ENCODE measurements around the gene BCAR1. TPM values are rescaled to one million over a fixed set of nuclear protein-coding genes. Genes with fewer than 3 reads are reported as not detected.
"Not testable (repeated sequence)": the region's sequence is repeated elsewhere in the genome, so short reads cannot be mapped to it uniquely, and the experiment has no call there.

Gene BCAR1
- total RNA-seq, 6 donors from 2014 or later: 32.9 to 87.2 (median 61.7) TPM

- WGBS, 2 donors: 35 to 43% methylated on average over 17 to 19 of the region's 25 CpGs
- H3K27ac ChIP-seq: peak overlapping the region; percentile 91 to 95 (median 93)
- no peaks in the 10 kb centered on the region for H3K27me3 ChIP-seq
- H3K9me3 ChIP-seq: no peaks in the 10 kb centered on the region
- ATAC-seq (ENCODE audit: low FRiP score in 2 of 2) (peak; percentile 65 to 85), DNase-seq (peak; percentile 91)
- H3K4me3 ChIP-seq: peak overlapping the region in 1 of 4 donors; percentile 3
- peaks cover 0 to 30% (median 19%) of the 10 kb centered on the region in 4 donors for H3K36me3 ChIP-seq
- peaks cover 67 to 71% (median 70%) of the 10 kb centered on the region in 4 donors for H3K4me1 ChIP-seq
- TF ChIP-seq CTCF (IDR thresholded peaks at IDR 0.05) (no peak), POLR2A (IDR thresholded peaks at IDR 0.05) (peak in 2 of 4 donors; percentile 19 to 21), EP300 (IDR thresholded peaks at IDR 0.05) (peak in 2 of 4 donors; percentile 19 to 56), POLR2AphosphoS5 (IDR thresholded peaks at IDR 0.05) (peak; percentile 57)
Observed at GRCh38 chr16:75244844-75245758, 6.3 kb downstream of the BCAR1 start.

DNA sequence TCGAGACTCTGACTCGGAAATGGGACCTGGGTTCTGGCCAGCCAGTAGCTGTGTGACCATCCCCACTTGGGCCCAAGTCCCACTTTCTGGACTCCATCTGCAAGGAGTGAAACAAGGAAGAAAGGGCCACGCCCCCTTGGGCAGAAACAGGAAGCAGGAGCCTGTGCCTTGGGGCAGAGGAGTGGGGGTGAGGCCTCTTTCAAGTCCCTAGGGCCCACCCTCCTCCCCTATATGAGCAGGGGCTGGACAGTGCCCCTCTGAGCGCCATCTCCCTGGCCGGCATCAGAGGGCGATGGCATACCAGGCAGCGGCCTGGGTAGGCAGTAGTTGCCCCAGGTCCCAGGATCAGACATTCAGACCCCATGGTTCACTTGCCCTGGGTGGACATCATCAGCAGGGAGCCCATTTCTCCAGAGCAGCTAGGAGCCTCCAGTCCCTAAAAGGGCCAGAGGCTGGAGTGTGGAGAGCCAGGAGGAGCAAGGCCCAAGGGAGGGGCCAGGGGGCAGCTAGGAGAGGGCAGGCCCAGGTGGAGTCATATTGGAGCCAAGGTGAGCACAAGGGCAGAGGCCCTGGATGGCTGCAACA lies 7.1 kb downstream of the BCAR1 start:
- H3K9me3 ChIP-seq: no peaks in the 10 kb centered on the region
- H3K27ac ChIP-seq: peak overlapping the region; percentile 91 to 95 (median 93)
- ATAC-seq (ENCODE audit: low FRiP score in 2 of 2) (peak in 1 of 2 donors; percentile 3), DNase-seq (peak in 1 of 2 donors; percentile 73)
- H3K27me3 ChIP-seq: no peaks in the 10 kb centered on the region
- H3K36me3 ChIP-seq: peaks cover 0 to 33% (median 22%) of the 10 kb centered on the region in 4 donors
- H3K4me3 ChIP-seq: no peak overlapping the region
- 14 to 56% methylated on average over 3 to 7 of the region's 7 CpGs for WGBS, 2 donors
- TF ChIP-seq CTCF (IDR thresholded peaks at IDR 0.05): no peak
- TF ChIP-seq EP300 (IDR thresholded peaks at IDR 0.05): no peak
- no peak for TF ChIP-seq POLR2AphosphoS5 (IDR thresholded peaks at IDR 0.05)
- TF ChIP-seq POLR2A (IDR thresholded peaks at IDR 0.05): no peak
- peaks cover 67 to 70% (median 68%) of the 10 kb centered on the region in 4 donors for H3K4me1 ChIP-seq

GRCh38 chr16:75243667-75244224 lies 7.7 kb downstream of the BCAR1 start:
- H3K9me3 ChIP-seq: no peaks in the 10 kb centered on the region
- DNase-seq: peak in 1 of 2 donors; percentile 81
- peak overlapping the region; percentile 91 to 95 (median 93) for H3K27ac ChIP-seq
- TF ChIP-seq POLR2A (IDR thresholded peaks at IDR 0.05): no peak
- no peak for TF ChIP-seq POLR2AphosphoS5 (IDR thresholded peaks at IDR 0.05)
- no peak for TF ChIP-seq EP300 (IDR thresholded peaks at IDR 0.05)
- TF ChIP-seq CTCF (IDR thresholded peaks at IDR 0.05): no peak
- 65 to 75% methylated on average over 13 to 20 of the region's 20 CpGs for WGBS, 2 donors
- H3K36me3 ChIP-seq: peaks cover 0 to 33% (median 22%) of the 10 kb centered on the region in 4 donors
- H3K4me3 ChIP-seq: no peak overlapping the region
- H3K27me3 ChIP-seq: no peaks in the 10 kb centered on the region
- peaks cover 67 to 70% (median 68%) of the 10 kb centered on the region in 4 donors for H3K4me1 ChIP-seq
- ATAC-seq (ENCODE audit: low FRiP score in 2 of 2): no peak

GRCh38 chr16:75242436-75243078 lies 8.9 kb downstream of the BCAR1 start:
- H3K9me3 ChIP-seq; ATAC-seq (ENCODE audit: low FRiP score in 2 of 2); H3K4me3 ChIP-seq; DNase-seq; H3K27me3 ChIP-seq: not testable (repeated sequence)
- peaks cover 0 to 33% (median 22%) of the 10 kb centered on the region in 4 donors for H3K36me3 ChIP-seq
- peaks cover 65 to 69% (median 67%) of the 10 kb centered on the region in 4 donors for H3K4me1 ChIP-seq
- H3K27ac ChIP-seq: peak overlapping the region in 3 of 4 donors; percentile 30 to 94 (median 31)
- WGBS, 2 donors: 95 to 97% methylated on average over 11 to 12 of the region's 27 CpGs
